Muscle of arm (tissue), 12 donors: Measurements from ENCODE around the gene NCAM1. TPM values are rescaled to one million over a fixed set of nuclear protein-coding genes. Genes with fewer than 3 reads are reported as not detected.
"Not testable (repeated sequence)": the region's sequence is repeated elsewhere in the genome, so short reads cannot be mapped to it uniquely, and the experiment has no call there.

ENCODE experiments used
- DNase-seq: peaks from one replicate; pipeline ENCODE4 v3.0.0-alpha.2; 2013
- polyA plus RNA-seq, 12 donors: library from polyadenylated mRNA; unstranded; fragments of 120-200 nt; gene quantifications; one replicate each; pipeline ENCODE4 v1.2.1, GENCODE V29; 2013; ENCODE audit not compliant: insufficient read length in 12 of 12

The NCAM1 gene
- polyA plus RNA-seq, 12 donors = 105 to 161 (median 136) TPM

- no peak for DNase-seq
Measured at GRCh38 chr11:113018913-113019312, 57.7 kb downstream of the NCAM1 start.

GRCh38 chr11:113019711-113020110, 58.5 kb downstream of the NCAM1 start:
- DNase-seq = no peak

GRCh38 chr11:113021111-113021510, 59.9 kb downstream of the NCAM1 start:
- no peak for DNase-seq

GRCh38 chr11:113022262-113022661, 61.0 kb downstream of the NCAM1 start:
- DNase-seq = no peak

- DNase-seq = peak; percentile 11
Measured at GRCh38 chr11:113023228-113023627, 62.0 kb downstream of the NCAM1 start.

GRCh38 chr11:113023986-113024385, 62.8 kb downstream of the NCAM1 start:
- DNase-seq = no peak

GRCh38 chr11:113026778-113027177, 65.6 kb downstream of the NCAM1 start:
- no peak for DNase-seq

- DNase-seq = no peak
Measured at GRCh38 chr11:113034576-113034975, 73.4 kb downstream of the NCAM1 start.

- no peak for DNase-seq
Measured at GRCh38 chr11:113035708-113036107, 74.5 kb downstream of the NCAM1 start.

- no peak for DNase-seq
Measured at GRCh38 chr11:113043698-113044097, 82.5 kb downstream of the NCAM1 start.

GRCh38 chr11:113045146-113045545, 83.9 kb downstream of the NCAM1 start:
- no peak for DNase-seq

- no peak for DNase-seq
Measured at GRCh38 chr11:113046866-113047265, 85.6 kb downstream of the NCAM1 start.

- peak; percentile 18 for DNase-seq
Measured at GRCh38 chr11:113048820-113049768, 87.9 kb downstream of the NCAM1 start.

GRCh38 chr11:113053042-113053441, 91.8 kb downstream of the NCAM1 start:
- DNase-seq = not testable (repeated sequence)

- DNase-seq = no peak
Measured at GRCh38 chr11:113057038-113057437, 95.8 kb downstream of the NCAM1 start.

- DNase-seq = no peak
Measured at GRCh38 chr11:113059548-113059947, 98.3 kb downstream of the NCAM1 start.

- DNase-seq = no peak
Measured at GRCh38 chr11:113065330-113065729, 104.1 kb downstream of the NCAM1 start.

- DNase-seq = no peak
Measured at GRCh38 chr11:113072237-113072858, 111.1 kb downstream of the NCAM1 start.

GRCh38 chr11:113073290-113073953, 112.2 kb downstream of the NCAM1 start:
- no peak for DNase-seq

GRCh38 chr11:113075586-113076095, 114.4 kb downstream of the NCAM1 start:
- DNase-seq = no peak

GRCh38 chr11:113077379-113077778, 116.2 kb downstream of the NCAM1 start:
- no peak for DNase-seq

GRCh38 chr11:113082341-113082955, 121.2 kb downstream of the NCAM1 start:
- no peak for DNase-seq
